Urinary bladder (tissue), 4 donors: ENCODE results near the gene P4HB. TPM values are rescaled to one million over a fixed set of nuclear protein-coding genes. Genes with fewer than 3 reads are reported as not detected.

Experiments
- DNase-seq: peaks from one replicate; pipeline ENCODE4 v3.0.0-alpha.2; 2015; ENCODE audit errors: extremely low spot score
- H3K27ac ChIP-seq: one replicate; pipeline ENCODE4 v1.5.1; 2013; ENCODE audit warnings: low read depth, mild to moderate bottlenecking, moderate library complexity
- H3K36me3 ChIP-seq: one replicate; pipeline ENCODE4 v1.6.1; 2013; ENCODE audit warnings: mild to moderate bottlenecking, moderate library complexity; ENCODE audit not compliant: insufficient read depth
- H3K4me1 ChIP-seq: one replicate; pipeline ENCODE4 v1.6.1; 2013; ENCODE audit warnings: mild to moderate bottlenecking, moderate library complexity; ENCODE audit not compliant: insufficient read depth
- H3K4me3 ChIP-seq: one replicate; pipeline ENCODE4 v1.5.1; 2013; ENCODE audit warnings: low read depth, low read length
- WGBS: extraction: QIAGEN DNeasy Blood & Tissue Kit; methylation state at CpG from one replicate; pipeline ENCODE4 v1.1.7; 2013; 5-methylcytosine and 5-hydroxymethylcytosine counted together
- polyA plus RNA-seq: library from polyadenylated mRNA; stranded (reverse); fragments of 200-250 nt; gene quantifications from one replicate; pipeline ENCODE4 v1.2.3, GENCODE V29; 2013
- total RNA-seq: library from RNA; depleted of rRNA; stranded (reverse); fragments of >200 nt; gene quantifications from one replicate; pipeline ENCODE4 v1.2.3, GENCODE V29; 2014
- donor health status: healthy with polysubstance abuse.
- donor health status: healthy.

P4HB gene
- total and polyA plus RNA-seq, 2 donors, result 262 to 367 TPM

- Histone ChIP-seq H3K36me3 (no peaks in the 10 kb centered on the region), H3K4me3 (no peak overlapping the region), H3K4me1 (no peaks in the 10 kb centered on the region), H3K27ac (no peak overlapping the region)
- WGBS, result 85% methylated on average over 30 of the region's 30 CpGs
- no peak for DNase-seq
Measured at GRCh38 chr17:81858170-81858966, 2.0 kb downstream of the P4HB start.

GRCh38 chr17:81854974-81855774, 5.2 kb downstream of the P4HB start:
- DNase-seq, result no peak
- Histone ChIP-seq H3K4me3 (no peak overlapping the region), H3K4me1 (no peaks in the 10 kb centered on the region), H3K36me3 (no peaks in the 10 kb centered on the region), H3K27ac (no peak overlapping the region)
- 76% methylated on average over 29 of the region's 29 CpGs for WGBS

DNA sequence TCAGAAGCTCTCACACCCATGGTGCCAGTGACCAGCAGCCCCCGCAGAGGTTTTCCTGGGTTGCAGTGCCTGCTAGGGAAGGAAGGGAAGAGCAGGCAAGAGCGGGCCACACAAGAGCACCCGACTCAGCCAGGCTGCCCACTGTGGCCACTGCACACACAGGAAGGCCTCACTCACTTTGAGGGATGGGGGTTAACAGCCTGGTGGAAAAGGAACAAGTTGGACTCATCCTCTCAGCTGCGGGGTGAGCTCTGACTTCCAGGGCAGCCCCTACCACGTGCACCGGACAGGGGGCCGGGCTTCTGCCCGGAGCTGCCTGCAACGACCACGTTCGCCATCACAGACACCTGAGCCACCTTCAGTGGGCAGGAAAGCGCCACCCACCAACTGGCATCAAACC, 8.1 kb downstream of the P4HB start:
- Histone ChIP-seq H3K27ac (no peak overlapping the region), H3K36me3 (no peaks in the 10 kb centered on the region), H3K4me3 (no peak overlapping the region), H3K4me1 (no peaks in the 10 kb centered on the region)
- 92% methylated on average over 12 of the region's 12 CpGs for WGBS
- no peak for DNase-seq

DNA sequence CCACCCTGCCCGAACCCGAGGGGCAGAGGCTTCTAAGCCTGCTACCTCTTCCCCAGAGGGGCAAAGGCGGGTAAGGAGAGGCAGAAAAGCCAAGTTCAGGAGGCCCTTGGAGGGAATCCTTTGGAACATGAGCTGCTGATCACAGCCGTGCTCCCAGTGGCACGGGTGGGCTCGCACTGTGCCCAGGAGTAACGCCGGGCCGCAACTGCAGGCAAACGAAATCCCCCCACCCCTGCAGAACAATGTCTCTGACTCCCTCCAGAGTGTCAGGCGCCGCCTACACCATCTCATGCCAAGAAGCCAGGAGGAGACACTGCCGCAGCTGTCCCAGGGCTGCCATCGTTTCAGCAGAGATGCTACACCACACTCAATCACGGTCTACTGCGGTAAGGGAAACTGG, 8.9 kb downstream of the P4HB start:
- no peak for DNase-seq
- Histone ChIP-seq H3K4me1 (no peaks in the 10 kb centered on the region), H3K4me3 (no peak overlapping the region), H3K36me3 (no peaks in the 10 kb centered on the region), H3K27ac (no peak overlapping the region)
- WGBS, result 94% methylated on average over 16 of the region's 16 CpGs

DNA sequence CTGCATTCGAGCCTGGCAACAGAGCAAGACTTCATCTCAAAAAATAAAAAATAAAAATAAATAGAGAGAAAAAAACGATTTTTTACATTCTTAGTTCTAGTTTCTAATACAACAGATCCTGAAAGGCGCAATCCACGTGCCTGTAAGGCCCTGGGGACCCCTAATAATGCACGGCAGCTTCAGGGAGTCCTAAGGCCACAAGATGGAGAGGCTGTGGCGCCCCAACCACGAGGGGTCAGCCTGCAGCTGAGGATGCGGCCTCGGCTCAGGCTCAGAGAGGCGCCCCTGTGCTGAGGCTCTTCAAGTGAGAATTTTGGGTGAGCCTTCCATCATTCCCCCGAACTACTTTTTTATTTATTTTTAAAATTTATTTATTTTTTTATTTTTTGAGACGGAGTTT, 10.9 kb downstream of the P4HB start:
- H3K4me1 ChIP-seq, result no peaks in the 10 kb centered on the region
- 96% methylated on average over 12 of the region's 12 CpGs for WGBS
- DNase-seq, result no peak
- H3K4me3 ChIP-seq, result no peak overlapping the region
- peaks cover 5% of the 10 kb centered on the region for H3K36me3 ChIP-seq
- no peak overlapping the region for H3K27ac ChIP-seq

DNA sequence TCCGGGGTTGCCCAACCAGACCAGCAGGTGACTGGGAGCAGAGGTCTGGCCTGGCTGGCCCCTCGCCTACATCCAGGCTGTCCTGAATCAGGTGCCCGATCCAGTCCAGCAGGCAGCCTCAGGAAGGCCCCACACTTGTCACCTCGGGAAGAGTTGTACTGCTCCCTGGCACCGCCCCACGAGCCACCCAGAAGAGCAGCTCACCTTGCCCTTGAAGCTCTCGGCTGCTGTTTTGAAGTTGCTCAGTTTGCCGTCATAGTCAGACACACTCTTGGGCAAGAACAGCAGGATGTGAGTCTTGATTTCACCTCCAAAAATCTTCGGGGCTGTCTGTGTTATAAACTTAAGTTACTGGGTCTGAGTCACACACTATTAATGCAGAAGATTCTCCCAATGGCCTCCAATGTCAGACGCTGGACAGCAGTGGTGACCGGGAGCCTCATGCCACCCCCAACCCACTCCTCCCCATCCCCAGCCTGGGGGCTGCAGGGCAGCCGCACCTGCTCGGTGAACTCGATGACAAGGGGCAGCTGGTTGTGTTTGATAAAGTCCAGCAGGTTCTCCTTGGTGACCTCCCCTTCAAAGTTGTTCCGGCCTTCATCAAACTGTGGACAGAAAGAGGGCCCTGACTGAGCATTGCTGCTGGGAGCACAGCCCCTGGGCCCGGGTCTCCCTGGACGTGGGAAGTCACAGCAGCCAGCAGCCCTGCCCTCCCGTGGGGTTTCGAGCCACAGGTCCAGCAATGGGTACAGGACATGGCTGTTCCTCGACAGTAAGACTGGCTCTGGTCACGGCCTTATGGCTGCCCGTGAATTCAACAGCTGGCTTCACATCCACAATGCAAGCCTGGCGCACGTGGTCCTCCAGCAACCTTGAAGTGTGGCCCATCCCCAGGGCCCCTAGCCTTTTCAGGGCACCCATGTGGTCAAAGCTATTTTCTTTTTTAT, 13.3 kb downstream of the P4HB start:
- DNase-seq, result no peak
- WGBS, result 91% methylated on average over 24 of the region's 24 CpGs
- H3K36me3 ChIP-seq, result peaks cover 5% of the 10 kb centered on the region
- no peaks in the 10 kb centered on the region for H3K4me1 ChIP-seq
- no peak overlapping the region for H3K27ac ChIP-seq
- no peak overlapping the region for H3K4me3 ChIP-seq

DNA sequence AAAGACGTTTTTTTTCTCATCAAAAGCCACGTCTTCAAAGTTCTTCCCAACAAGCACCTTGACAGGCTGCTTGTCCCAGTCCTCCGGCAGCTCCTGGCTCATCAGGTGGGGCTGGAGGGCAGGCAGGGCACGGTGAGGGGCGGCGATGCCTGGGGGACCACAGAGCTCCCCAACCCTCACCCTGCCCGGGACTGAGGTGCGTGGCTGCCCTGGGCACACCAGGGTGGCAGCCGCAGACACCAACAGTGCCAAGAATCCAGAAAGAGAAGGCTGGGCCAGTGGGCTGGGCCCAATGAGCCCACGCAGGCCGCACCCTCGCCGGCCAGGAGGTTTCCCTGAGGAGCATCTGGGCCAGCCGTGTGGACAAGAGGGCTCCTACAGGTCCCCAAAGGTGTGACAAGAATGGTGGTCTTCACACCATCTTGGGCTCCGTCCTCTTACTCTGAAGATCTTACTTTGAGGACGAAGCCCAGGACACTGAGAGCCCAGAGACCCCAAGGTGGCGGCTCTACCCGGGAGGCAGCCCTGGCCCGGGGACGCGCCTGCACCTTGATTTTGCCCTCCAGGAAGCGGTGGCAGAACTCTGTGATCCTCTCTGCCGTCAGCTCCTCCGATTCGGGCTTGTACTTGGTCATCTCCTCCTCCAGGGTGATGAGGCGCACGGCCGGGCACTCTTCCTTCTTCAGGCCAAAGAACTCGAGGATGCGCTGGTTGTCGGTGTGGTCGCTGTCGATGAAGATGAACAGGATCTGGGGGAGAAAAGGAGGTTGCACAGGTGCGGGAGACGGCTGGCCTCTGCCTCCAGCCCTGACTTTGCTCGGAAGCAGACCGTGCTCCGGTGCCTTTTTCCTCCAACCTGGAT, 14.2 kb downstream of the P4HB start:
- no peak for DNase-seq
- 93% methylated on average over 38 of the region's 38 CpGs for WGBS
- peaks cover 5% of the 10 kb centered on the region for H3K36me3 ChIP-seq
- H3K4me1 ChIP-seq, result no peaks in the 10 kb centered on the region
- H3K27ac ChIP-seq, result no peak overlapping the region
- no peak overlapping the region for H3K4me3 ChIP-seq

- H3K36me3 ChIP-seq, result peaks cover 5% of the 10 kb centered on the region
Measured at GRCh38 chr17:81845361-81845760, 15.0 kb downstream of the P4HB start.

DNA sequence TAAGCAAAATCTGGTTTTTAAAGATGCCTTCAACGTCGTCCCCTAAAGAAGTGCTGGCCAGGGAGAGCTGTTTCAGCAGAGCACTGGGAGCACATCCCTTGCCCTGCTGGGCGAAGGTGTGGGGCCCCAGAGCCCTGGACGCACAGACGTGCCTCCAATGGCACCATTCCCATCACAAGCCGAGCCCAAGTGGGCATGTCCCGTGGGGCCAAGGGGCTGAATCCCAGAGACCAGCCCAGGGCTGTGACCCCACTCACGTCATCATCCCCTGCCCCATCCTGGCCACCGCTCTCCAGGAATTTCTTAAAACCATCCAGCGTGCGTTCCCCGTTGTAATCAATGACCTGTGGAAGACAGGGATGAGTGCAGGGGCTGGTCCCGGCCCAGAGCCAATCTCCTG, 15.4 kb downstream of the P4HB start:
- H3K27ac ChIP-seq, result no peak overlapping the region
- no peak overlapping the region for H3K4me3 ChIP-seq
- 86% methylated on average over 13 of the region's 13 CpGs for WGBS
- no peaks in the 10 kb centered on the region for H3K4me1 ChIP-seq
- DNase-seq, result no peak
- peaks cover 5% of the 10 kb centered on the region for H3K36me3 ChIP-seq

More at GRCh38 chr17:81845361-81845760, 15.0 kb downstream of the P4HB start:
- Histone ChIP-seq H3K27ac (no peak overlapping the region), H3K4me3 (no peak overlapping the region), H3K4me1 (no peaks in the 10 kb centered on the region)
- WGBS, result 95% methylated on average over 13 of the region's 13 CpGs
- DNase-seq, result no peak

- Histone ChIP-seq H3K27ac (no peak overlapping the region), H3K4me1 (no peaks in the 10 kb centered on the region), H3K4me3 (no peak overlapping the region), H3K36me3 (peaks cover 5% of the 10 kb centered on the region)
- no peak for DNase-seq
- 89% methylated on average over 14 of the region's 14 CpGs for WGBS
Measured at GRCh38 chr17:81844327-81844851, 15.9 kb downstream of the P4HB start.

DNA sequence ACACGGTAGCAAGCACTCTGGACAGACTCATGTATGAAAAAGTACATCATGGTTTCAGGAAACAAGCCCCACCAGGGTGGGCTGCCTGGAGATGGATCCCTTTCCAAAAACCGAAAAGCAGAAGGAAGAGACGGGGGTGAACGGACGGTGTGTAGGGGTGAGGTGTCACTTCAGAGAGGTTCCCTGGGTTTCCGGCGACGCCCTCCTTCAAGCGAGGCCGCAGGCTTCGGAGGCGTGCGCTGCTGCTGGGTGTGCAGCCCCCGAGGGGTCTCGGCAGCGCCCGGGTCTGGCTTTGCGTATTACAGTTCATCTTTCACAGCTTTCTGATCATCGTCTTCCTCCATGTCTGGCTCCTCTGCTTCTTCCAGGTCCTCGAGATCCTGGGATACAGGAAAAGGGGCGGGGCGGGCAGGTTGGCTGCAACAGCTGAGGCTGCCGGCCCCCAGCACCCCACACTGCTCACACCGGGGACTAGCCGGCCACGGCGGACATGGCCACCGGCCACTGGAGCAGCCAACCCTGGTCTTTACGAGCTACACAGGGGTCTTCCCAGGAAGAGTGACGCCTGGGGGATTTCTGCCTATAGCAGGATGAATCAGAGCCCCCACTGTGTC, 16.5 kb downstream of the P4HB start:
- H3K27ac ChIP-seq, result no peak overlapping the region
- peaks cover 5% of the 10 kb centered on the region for H3K36me3 ChIP-seq
- WGBS, result 89% methylated on average over 30 of the region's 30 CpGs
- no peak for DNase-seq
- H3K4me3 ChIP-seq, result no peak overlapping the region
- no peaks in the 10 kb centered on the region for H3K4me1 ChIP-seq
